ENCODE results near the gene CD40LG.

DNA sequence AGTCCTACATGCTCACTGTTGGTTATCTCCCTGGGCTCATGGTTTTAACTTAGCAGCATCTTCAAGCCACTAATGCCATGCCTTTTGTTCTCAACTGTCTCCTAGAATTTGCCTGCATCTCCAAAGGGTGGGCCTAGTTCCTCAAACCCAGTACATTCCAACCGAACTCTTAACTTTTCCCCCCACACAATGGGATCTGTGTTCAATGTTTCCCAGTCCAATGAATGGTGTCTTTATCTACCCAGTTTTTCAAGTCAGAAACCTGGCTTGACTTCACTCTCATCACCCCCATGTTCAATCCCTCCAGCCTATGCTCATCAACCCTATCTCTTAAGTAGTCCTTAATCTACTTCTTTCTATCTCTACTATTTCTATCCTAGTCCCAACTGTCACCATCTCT lies 12.9 kb downstream of the CD40LG start:
- no peak for TF ChIP-seq POLR2AphosphoS5 (IDR thresholded peaks at IDR 0.05)
- TF ChIP-seq, protein P1, sequence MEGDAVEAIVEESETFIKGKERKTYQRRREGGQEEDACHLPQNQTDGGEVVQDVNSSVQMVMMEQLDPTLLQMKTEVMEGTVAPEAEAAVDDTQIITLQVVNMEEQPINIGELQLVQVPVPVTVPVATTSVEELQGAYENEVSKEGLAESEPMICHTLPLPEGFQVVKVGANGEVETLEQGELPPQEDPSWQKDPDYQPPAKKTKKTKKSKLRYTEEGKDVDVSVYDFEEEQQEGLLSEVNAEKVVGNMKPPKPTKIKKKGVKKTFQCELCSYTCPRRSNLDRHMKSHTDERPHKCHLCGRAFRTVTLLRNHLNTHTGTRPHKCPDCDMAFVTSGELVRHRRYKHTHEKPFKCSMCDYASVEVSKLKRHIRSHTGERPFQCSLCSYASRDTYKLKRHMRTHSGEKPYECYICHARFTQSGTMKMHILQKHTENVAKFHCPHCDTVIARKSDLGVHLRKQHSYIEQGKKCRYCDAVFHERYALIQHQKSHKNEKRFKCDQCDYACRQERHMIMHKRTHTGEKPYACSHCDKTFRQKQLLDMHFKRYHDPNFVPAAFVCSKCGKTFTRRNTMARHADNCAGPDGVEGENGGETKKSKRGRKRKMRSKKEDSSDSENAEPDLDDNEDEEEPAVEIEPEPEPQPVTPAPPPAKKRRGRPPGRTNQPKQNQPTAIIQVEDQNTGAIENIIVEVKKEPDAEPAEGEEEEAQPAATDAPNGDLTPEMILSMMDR (IDR thresholded peaks at IDR 0.05), result no peak
- TF ChIP-seq POLR2A (IDR thresholded peaks at IDR 0.05), result no peak

Data from gastroesophageal sphincter (tissue), 3 donors.